ENCODE results near the gene EML1. TPM values are rescaled to one million over a fixed set of nuclear protein-coding genes. Genes with fewer than 3 reads are reported as not detected.

EML1 gene
- total RNA-seq, 2 experiments from 2014 or later: 0.59 TPM; not detected in 1

DNA sequence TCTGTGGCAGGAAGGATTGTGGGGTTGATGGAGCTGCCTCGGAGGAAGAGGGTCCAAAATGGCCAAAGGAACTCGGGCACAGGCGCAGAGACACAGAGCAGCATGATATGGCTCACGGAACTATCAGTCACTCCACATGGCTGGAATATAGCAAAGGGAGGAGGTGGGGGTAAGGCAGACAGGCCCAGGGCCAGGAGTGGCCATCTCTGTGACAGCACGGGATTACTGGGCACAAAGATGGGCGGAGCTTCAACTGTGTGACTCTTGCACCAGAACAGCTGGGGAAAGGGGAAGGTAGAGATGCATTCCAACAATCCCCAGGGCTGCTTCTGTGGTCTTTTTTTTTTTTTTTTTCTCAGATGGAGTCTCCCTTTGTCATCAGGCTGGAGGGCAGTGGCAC is 24.8 kb upstream of the EML1 start:
- H3K4me3 Mint-ChIP-seq: no peak overlapping the region
- H3K9me3 Mint-ChIP-seq: no peaks in the 10 kb centered on the region
- H3K27ac Mint-ChIP-seq: no peak overlapping the region
- ChIA-PET POLR2A (no interaction called here), CTCF (no interaction called here)
- no peak overlapping the region for H3K27ac ChIP-seq (ENCODE audit: low read depth in 1 of 2, low read length in 2 of 2)
- intact Hi-C loops (cut with DNase I, micrococcal nuclease): no loop called here
- no peaks in the 10 kb centered on the region for H3K36me3 Mint-ChIP-seq (ENCODE audit: low read depth)
- no peak for TF ChIP-seq CTCF (IDR thresholded peaks at IDR 0.05)
- no peaks in the 10 kb centered on the region for H3K4me1 ChIP-seq (ENCODE audit: insufficient read depth, low read length)
- H3K4me3 ChIP-seq (ENCODE audit: low read length): no peak overlapping the region
- no peaks in the 10 kb centered on the region for H3K9me3 ChIP-seq (ENCODE audit: control insufficient read depth in 1 of 2, insufficient read depth in 1 of 2, low read length in 2 of 2)
- H3K27me3 ChIP-seq (ENCODE audit: control insufficient read depth in 1 of 2, insufficient read depth in 2 of 2, low read length in 2 of 2): no peaks in the 10 kb centered on the region
- H3K4me1 Mint-ChIP-seq (ENCODE audit: low read depth): no peaks in the 10 kb centered on the region
- peaks cover 28% of the 10 kb centered on the region for H3K27me3 Mint-ChIP-seq
- H3K36me3 ChIP-seq (ENCODE audit: insufficient read depth, low read length): no peaks in the 10 kb centered on the region
- ATAC-seq (ENCODE audit: poor library complexity) (no peak), DNase-seq (no peak)

DNA sequence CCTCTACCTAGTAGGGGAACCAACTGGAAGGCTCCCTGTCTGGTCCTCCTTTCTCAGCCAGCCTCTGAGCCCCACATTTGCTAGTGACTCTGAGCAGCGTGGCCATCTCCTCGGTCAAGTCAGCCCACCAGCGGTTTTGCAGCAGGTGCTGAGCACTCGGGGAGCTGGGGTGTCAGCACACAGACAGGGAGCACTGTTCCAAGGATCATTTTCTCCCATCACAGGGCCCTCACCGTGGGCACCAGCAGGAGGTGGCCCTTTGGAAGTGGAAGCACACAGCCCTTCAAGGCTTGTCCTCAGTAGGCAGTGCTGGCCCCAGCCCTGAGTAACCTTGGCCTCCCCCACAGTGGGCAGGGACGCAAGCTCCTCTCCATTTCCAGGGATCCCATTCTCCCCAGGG is 24.1 kb upstream of the EML1 start:
- ChIA-PET CTCF (no interaction called here), POLR2A (no interaction called here)
- Mint-ChIP-seq H3K36me3 (ENCODE audit: low read depth) (no peaks in the 10 kb centered on the region), H3K27me3 (peaks cover 28% of the 10 kb centered on the region), H3K9me3 (no peaks in the 10 kb centered on the region), H3K4me1 (ENCODE audit: low read depth) (no peaks in the 10 kb centered on the region), H3K4me3 (no peak overlapping the region), H3K27ac (no peak overlapping the region)
- Histone ChIP-seq H3K27ac (ENCODE audit: low read depth in 1 of 2, low read length in 2 of 2) (no peak overlapping the region), H3K36me3 (ENCODE audit: insufficient read depth, low read length) (no peaks in the 10 kb centered on the region), H3K27me3 (ENCODE audit: control insufficient read depth in 1 of 2, insufficient read depth in 2 of 2, low read length in 2 of 2) (peaks cover 0 to under 1% of the 10 kb centered on the region in 2 experiments), H3K4me1 (ENCODE audit: insufficient read depth, low read length) (no peaks in the 10 kb centered on the region), H3K9me3 (ENCODE audit: control insufficient read depth in 1 of 2, insufficient read depth in 1 of 2, low read length in 2 of 2) (no peaks in the 10 kb centered on the region), H3K4me3 (ENCODE audit: low read length) (no peak overlapping the region)
- TF ChIP-seq CTCF (IDR thresholded peaks at IDR 0.05): no peak
- intact Hi-C loops (cut with DNase I, micrococcal nuclease): no loop called here
- ATAC-seq (ENCODE audit: poor library complexity) (no peak), DNase-seq (no peak)

GRCh38 chr14:99769799-99770198 is 23.4 kb upstream of the EML1 start:
- TF ChIP-seq CTCF (IDR thresholded peaks at IDR 0.05): no peak
- Mint-ChIP-seq H3K36me3 (ENCODE audit: low read depth) (no peaks in the 10 kb centered on the region), H3K27ac (no peak overlapping the region), H3K9me3 (no peaks in the 10 kb centered on the region), H3K27me3 (peaks cover 34% of the 10 kb centered on the region), H3K4me1 (ENCODE audit: low read depth) (no peaks in the 10 kb centered on the region), H3K4me3 (no peak overlapping the region)
- Histone ChIP-seq H3K4me1 (ENCODE audit: insufficient read depth, low read length) (no peaks in the 10 kb centered on the region), H3K9me3 (ENCODE audit: control insufficient read depth in 1 of 2, insufficient read depth in 1 of 2, low read length in 2 of 2) (no peaks in the 10 kb centered on the region), H3K4me3 (ENCODE audit: low read length) (no peak overlapping the region), H3K27me3 (ENCODE audit: control insufficient read depth in 1 of 2, insufficient read depth in 2 of 2, low read length in 2 of 2) (peaks cover 0 to 2% of the 10 kb centered on the region in 2 experiments), H3K36me3 (ENCODE audit: insufficient read depth, low read length) (no peaks in the 10 kb centered on the region), H3K27ac (ENCODE audit: low read depth in 1 of 2, low read length in 2 of 2) (no peak overlapping the region)
- ChIA-PET POLR2A (no interaction called here), CTCF (no interaction called here)
- intact Hi-C loops (cut with DNase I, micrococcal nuclease): no loop called here
- DNase-seq (no peak), ATAC-seq (ENCODE audit: poor library complexity) (no peak)

All from CD4-positive, alpha-beta T cell (primary cell).